Measurements from ENCODE around the gene CCL7.

Gene CCL7

DNA sequence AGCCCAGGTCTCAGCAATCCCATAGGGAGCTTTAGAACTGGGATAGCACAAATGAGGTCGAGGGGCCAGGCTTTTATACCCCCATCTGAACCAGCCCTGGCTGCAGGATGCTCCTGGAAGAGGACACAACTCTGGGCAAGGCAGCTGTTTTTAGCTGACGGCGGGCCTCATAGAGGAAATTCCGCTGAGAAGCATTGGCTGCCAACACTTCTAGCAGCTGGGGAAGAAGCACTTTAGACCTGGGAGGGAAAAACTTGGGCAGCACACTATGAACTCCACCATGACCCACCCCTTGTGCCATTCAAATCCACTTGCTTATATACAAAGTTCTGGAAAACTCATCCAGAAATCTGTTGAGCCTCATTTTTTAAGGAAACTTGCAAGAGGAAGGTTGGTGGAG lies 20.6 kb downstream of the CCL7 start:
- H3K27ac ChIP-seq: no peak overlapping the region
- no peak for TF ChIP-seq ZFX (IDR thresholded peaks at IDR 0.05; ENCODE audit: borderline replicate concordance)
- TF ChIP-seq, protein P1, sequence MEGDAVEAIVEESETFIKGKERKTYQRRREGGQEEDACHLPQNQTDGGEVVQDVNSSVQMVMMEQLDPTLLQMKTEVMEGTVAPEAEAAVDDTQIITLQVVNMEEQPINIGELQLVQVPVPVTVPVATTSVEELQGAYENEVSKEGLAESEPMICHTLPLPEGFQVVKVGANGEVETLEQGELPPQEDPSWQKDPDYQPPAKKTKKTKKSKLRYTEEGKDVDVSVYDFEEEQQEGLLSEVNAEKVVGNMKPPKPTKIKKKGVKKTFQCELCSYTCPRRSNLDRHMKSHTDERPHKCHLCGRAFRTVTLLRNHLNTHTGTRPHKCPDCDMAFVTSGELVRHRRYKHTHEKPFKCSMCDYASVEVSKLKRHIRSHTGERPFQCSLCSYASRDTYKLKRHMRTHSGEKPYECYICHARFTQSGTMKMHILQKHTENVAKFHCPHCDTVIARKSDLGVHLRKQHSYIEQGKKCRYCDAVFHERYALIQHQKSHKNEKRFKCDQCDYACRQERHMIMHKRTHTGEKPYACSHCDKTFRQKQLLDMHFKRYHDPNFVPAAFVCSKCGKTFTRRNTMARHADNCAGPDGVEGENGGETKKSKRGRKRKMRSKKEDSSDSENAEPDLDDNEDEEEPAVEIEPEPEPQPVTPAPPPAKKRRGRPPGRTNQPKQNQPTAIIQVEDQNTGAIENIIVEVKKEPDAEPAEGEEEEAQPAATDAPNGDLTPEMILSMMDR (IDR thresholded peaks at IDR 0.05): no peak

DNA sequence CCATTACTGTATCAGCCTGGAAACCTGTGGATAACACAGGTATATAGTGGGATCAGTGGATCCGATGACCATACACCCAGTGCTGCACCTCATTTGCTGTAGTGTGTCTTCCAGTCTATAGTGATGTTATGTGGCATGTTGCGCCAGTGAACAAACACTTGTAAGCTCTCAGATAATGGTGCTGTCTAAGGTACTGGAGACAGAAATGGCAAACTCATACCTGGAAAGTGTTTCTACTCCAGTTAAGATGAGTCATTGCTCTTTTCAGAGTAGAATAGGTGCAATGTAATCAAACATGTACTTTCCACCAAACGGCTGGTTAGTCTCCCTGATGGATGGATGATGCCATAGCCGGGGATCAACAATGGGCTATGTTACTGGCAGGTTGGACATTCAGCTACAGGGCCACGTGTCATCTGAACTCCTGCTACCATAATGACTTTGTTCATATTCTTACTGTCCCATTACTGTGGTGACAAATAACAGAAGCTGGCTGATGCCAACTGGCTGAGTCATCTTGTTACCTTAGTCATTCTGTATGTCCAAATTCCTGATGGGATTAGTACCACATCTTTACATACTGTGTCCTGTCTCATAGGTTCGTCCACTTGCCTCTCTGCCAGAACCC lies 21.8 kb downstream of the CCL7 start:
- H3K27ac ChIP-seq: no peak overlapping the region
- TF ChIP-seq, protein P1 (IDR thresholded peaks at IDR 0.05): no peak
- TF ChIP-seq ZFX (IDR thresholded peaks at IDR 0.05; ENCODE audit: borderline replicate concordance): no peak

GRCh38 chr17:34299027-34299426 lies 29.0 kb downstream of the CCL7 start:
- no peak overlapping the region for H3K27ac ChIP-seq
- TF ChIP-seq, protein P1 (IDR thresholded peaks at IDR 0.05): no peak
- TF ChIP-seq ZFX (IDR thresholded peaks at IDR 0.05; ENCODE audit: borderline replicate concordance): no peak

DNA sequence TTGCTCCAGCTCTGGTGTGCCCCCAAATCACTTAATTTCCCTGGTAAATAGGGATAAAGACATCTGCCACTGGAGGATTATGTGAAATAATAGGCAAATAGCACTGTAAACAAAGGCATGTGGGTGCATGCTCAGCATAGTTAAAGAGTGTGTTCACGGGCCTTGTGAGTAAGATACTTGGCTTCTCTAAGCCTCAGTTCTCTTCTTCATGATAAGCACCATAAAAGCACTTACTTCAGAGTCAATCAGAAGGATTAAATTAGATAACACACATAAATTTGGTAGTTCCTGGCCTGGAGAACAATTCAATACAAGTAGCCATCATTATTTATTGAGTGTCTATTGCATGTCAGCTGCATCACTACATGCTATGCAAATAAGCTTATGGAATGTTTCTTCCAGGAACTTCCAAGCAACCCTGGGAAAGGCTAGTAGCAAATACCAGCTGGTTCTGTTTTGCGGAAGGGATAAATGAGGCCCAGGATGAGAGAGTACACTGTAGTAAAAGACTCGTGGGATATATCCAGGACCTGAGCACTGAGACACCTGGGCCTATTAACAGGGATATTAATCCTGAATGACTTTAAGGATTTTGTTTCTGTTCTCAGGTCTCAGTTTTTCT lies 30.0 kb downstream of the CCL7 start:
- no peak for TF ChIP-seq ZFX (IDR thresholded peaks at IDR 0.05; ENCODE audit: borderline replicate concordance)
- TF ChIP-seq, protein P1 (IDR thresholded peaks at IDR 0.05): no peak
- H3K27ac ChIP-seq: no peak overlapping the region

- H3K27ac ChIP-seq: no peak overlapping the region
- TF ChIP-seq, protein P1 (IDR thresholded peaks at IDR 0.05): no peak
- TF ChIP-seq ZFX (IDR thresholded peaks at IDR 0.05; ENCODE audit: borderline replicate concordance): no peak
These were observed 30.8 kb downstream of the CCL7 start for GRCh38 chr17:34300652-34301370.

- TF ChIP-seq, protein P1 (IDR thresholded peaks at IDR 0.05): no peak
- TF ChIP-seq ZFX (IDR thresholded peaks at IDR 0.05; ENCODE audit: borderline replicate concordance): no peak
- H3K27ac ChIP-seq: no peak overlapping the region
These were observed 32.0 kb downstream of the CCL7 start for GRCh38 chr17:34301986-34302385.

DNA sequence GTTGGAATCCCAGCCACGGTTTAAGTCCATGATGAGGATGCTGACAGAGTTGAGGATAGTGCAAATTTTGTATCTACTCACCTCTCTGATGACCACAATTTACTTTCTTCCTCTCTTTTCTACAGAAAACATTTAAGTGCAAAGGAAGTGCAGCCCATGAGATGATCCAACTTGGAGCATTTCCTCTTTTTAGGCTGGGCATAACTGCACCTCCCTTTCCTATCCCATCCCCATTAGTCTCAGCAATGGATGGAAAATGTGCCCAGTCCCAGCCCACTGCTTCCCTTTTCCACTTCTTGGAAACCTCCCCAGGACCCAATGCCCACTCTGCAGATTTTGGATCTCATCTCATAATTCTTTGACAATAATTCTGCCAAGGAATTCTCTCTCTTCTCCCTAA lies 32.6 kb downstream of the CCL7 start:
- no peak overlapping the region for H3K27ac ChIP-seq
- no peak for TF ChIP-seq ZFX (IDR thresholded peaks at IDR 0.05; ENCODE audit: borderline replicate concordance)
- TF ChIP-seq, protein P1 (IDR thresholded peaks at IDR 0.05): no peak
